Rectal smooth muscle tissue (tissue), 1 donor: Measurements from ENCODE around the gene PGGT1B.

ENCODE experiments used
- H3K27ac ChIP-seq: one replicate; pipeline ENCODE4 v1.7.0; 2013; ENCODE audit warnings: low read depth, low read length, inconsistent platforms
- H3K27me3 ChIP-seq: one replicate; pipeline ENCODE4 v1.7.0; 2013; ENCODE audit warnings: low read length; ENCODE audit not compliant: control insufficient read depth, insufficient read depth
- H3K36me3 ChIP-seq: one replicate; pipeline ENCODE4 v1.7.0; 2013; ENCODE audit warnings: low read length; ENCODE audit not compliant: control insufficient read depth, insufficient read depth
- H3K4me1 ChIP-seq: one replicate; pipeline ENCODE4 v1.7.0; 2013; ENCODE audit warnings: low read length; ENCODE audit not compliant: control insufficient read depth, insufficient read depth
- H3K4me3 ChIP-seq: one replicate; pipeline ENCODE4 v1.7.0; 2013; ENCODE audit warnings: low read length
- H3K9ac ChIP-seq: one replicate; pipeline ENCODE4 v1.7.0; 2013; ENCODE audit warnings: low read length

PGGT1B gene

GRCh38 chr5:115192098-115192497 is 70.6 kb downstream of the PGGT1B start:
- Histone ChIP-seq H3K9ac (no peak overlapping the region), H3K36me3 (no peaks in the 10 kb centered on the region), H3K27me3 (no peaks in the 10 kb centered on the region), H3K27ac (no peak overlapping the region), H3K4me3 (no peak overlapping the region), H3K4me1 (no peaks in the 10 kb centered on the region)

GRCh38 chr5:115191474-115192031 is 71.1 kb downstream of the PGGT1B start:
- no peaks in the 10 kb centered on the region for H3K27me3 ChIP-seq
- no peaks in the 10 kb centered on the region for H3K36me3 ChIP-seq
- H3K27ac ChIP-seq = no peak overlapping the region
- H3K4me3 ChIP-seq = no peak overlapping the region
- no peaks in the 10 kb centered on the region for H3K4me1 ChIP-seq
- no peak overlapping the region for H3K9ac ChIP-seq

DNA sequence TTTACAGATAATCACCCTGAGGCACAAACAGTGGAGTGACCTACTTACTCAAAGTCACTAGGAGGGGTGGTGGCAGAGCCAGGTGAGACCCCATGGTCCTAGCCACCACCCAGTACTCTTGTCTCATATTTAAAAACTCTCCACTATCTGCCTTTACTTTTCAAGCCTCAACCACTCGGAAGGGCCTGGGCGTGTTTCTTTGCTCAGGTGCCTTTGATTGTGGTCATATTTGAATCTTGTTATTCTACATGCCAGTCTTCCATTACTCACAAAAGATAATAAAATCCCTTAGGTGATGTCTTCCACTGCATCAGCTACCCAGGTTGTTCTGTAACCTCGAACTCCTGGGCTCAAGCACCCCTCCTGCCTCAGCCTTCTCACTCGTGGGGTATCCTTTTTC is 72.3 kb downstream of the PGGT1B start:
- H3K36me3 ChIP-seq = no peaks in the 10 kb centered on the region
- no peaks in the 10 kb centered on the region for H3K4me1 ChIP-seq
- H3K4me3 ChIP-seq = no peak overlapping the region
- H3K27me3 ChIP-seq = no peaks in the 10 kb centered on the region
- no peak overlapping the region for H3K9ac ChIP-seq
- no peak overlapping the region for H3K27ac ChIP-seq

- no peaks in the 10 kb centered on the region for H3K27me3 ChIP-seq
- H3K4me3 ChIP-seq = no peak overlapping the region
- no peak overlapping the region for H3K27ac ChIP-seq
- no peaks in the 10 kb centered on the region for H3K36me3 ChIP-seq
- H3K9ac ChIP-seq = no peak overlapping the region
- H3K4me1 ChIP-seq = no peaks in the 10 kb centered on the region
Observed at GRCh38 chr5:115189866-115190265, 72.8 kb downstream of the PGGT1B start.

DNA sequence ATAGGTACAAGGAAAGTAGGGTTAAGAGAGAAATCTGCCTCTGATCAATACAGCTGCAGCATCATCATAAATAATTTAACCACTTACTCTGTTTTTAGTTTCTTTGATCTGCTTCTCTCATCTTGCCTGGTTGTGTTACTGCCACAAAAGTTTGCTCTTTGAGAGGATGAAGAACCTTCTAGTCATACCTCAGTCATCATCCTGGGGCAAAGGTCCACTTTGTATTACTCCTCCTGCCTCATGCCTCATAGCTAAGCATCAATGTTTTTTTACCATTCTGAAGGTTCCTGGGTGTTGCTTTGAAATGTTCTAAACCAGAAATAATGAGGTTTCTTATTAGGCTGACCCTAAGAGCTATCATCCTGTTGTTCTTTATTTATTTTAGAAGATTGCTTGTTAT is 75.9 kb downstream of the PGGT1B start:
- Histone ChIP-seq H3K4me3 (no peak overlapping the region), H3K27ac (no peak overlapping the region), H3K4me1 (no peaks in the 10 kb centered on the region), H3K27me3 (peaks cover under 1% of the 10 kb centered on the region), H3K9ac (no peak overlapping the region), H3K36me3 (no peaks in the 10 kb centered on the region)

DNA sequence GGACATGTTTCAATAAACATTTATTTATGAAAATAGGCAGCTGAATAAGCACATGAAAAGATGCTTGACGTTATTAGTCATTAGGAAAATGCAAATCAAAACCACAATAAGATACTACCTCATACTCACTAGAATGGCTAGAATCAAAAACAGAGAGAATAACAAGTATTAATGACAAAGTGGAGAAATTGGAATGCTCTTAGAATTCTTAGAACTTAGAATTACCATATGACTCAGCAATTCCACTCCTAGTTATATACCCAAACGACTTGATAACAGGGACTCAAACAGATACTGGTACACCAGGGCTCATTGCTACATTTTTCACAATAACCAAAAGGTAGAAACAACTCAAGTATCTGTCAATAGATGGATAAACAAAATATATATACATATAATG is 77.9 kb downstream of the PGGT1B start:
- Histone ChIP-seq H3K36me3 (no peaks in the 10 kb centered on the region), H3K27ac (no peak overlapping the region), H3K27me3 (peaks cover 12% of the 10 kb centered on the region)

DNA sequence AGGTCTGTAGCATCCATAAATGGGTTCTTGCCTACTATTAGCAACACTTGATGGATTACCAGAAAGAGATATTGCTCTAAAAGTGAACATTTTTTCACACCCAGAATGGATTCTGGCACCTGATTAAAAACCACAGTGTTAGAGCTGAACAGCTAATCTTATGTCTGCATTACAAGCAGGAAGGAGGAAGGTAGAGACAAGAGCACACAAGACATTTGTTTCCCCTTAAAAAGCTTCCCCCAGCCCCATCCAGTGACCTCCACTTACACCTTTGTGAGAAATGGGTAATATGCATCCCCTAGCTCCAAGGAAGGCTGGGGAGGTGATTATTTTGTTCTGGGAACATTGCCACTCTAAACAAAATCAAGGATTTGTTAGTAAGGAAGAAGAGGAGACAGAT is 80.9 kb downstream of the PGGT1B start:
- Histone ChIP-seq H3K9ac (no peak overlapping the region), H3K36me3 (no peaks in the 10 kb centered on the region), H3K4me1 (no peaks in the 10 kb centered on the region), H3K27me3 (peaks cover 19% of the 10 kb centered on the region), H3K27ac (no peak overlapping the region), H3K4me3 (no peak overlapping the region)

More for the DNA sequence above, 77.9 kb downstream of the PGGT1B start:
- Histone ChIP-seq H3K4me1 (no peaks in the 10 kb centered on the region), H3K4me3 (no peak overlapping the region), H3K9ac (no peak overlapping the region)

GRCh38 chr5:115180165-115180709 is 82.4 kb downstream of the PGGT1B start:
- no peaks in the 10 kb centered on the region for H3K4me1 ChIP-seq
- H3K27me3 ChIP-seq = peaks cover 19% of the 10 kb centered on the region
- no peaks in the 10 kb centered on the region for H3K36me3 ChIP-seq
- no peak overlapping the region for H3K27ac ChIP-seq
- H3K9ac ChIP-seq = no peak overlapping the region
- H3K4me3 ChIP-seq = peak overlapping the region; percentile 73

- H3K27me3 ChIP-seq = peaks cover 19% of the 10 kb centered on the region
- no peak overlapping the region for H3K9ac ChIP-seq
- peak overlapping the region; percentile 73 for H3K4me3 ChIP-seq
- no peaks in the 10 kb centered on the region for H3K4me1 ChIP-seq
- H3K27ac ChIP-seq = no peak overlapping the region
- H3K36me3 ChIP-seq = no peaks in the 10 kb centered on the region
Observed at GRCh38 chr5:115179394-115180164, 83.1 kb downstream of the PGGT1B start.

DNA sequence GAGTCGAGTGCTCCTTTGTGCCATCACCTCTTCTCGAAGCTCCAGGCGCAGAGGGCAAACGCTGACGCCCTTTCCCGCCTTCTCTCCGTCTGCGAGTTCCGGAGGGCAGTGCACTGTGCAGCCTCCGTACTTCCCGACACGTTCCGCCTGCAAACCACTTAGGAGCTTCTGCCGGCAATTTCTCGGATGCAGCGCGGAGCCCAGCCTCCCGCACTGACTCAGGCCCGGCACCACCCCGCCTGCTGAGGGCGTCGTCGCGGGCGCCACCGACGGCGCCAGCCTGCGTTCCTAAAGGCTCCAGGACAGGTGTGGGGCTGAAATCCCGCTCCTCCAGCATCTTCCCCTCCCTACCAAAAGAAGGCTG is 83.7 kb downstream of the PGGT1B start:
- Histone ChIP-seq H3K9ac (no peak overlapping the region), H3K4me1 (no peaks in the 10 kb centered on the region), H3K36me3 (no peaks in the 10 kb centered on the region), H3K27ac (no peak overlapping the region), H3K4me3 (peak overlapping the region; percentile 73), H3K27me3 (peaks cover 19% of the 10 kb centered on the region)

- peak overlapping the region; percentile 69 for H3K9ac ChIP-seq
- H3K4me1 ChIP-seq = no peaks in the 10 kb centered on the region
- H3K36me3 ChIP-seq = no peaks in the 10 kb centered on the region
- no peak overlapping the region for H3K27ac ChIP-seq
- peak overlapping the region; percentile 86 for H3K4me3 ChIP-seq
- H3K27me3 ChIP-seq = no peaks in the 10 kb centered on the region
Observed at GRCh38 chr5:115170929-115171510, 91.7 kb downstream of the PGGT1B start.

DNA sequence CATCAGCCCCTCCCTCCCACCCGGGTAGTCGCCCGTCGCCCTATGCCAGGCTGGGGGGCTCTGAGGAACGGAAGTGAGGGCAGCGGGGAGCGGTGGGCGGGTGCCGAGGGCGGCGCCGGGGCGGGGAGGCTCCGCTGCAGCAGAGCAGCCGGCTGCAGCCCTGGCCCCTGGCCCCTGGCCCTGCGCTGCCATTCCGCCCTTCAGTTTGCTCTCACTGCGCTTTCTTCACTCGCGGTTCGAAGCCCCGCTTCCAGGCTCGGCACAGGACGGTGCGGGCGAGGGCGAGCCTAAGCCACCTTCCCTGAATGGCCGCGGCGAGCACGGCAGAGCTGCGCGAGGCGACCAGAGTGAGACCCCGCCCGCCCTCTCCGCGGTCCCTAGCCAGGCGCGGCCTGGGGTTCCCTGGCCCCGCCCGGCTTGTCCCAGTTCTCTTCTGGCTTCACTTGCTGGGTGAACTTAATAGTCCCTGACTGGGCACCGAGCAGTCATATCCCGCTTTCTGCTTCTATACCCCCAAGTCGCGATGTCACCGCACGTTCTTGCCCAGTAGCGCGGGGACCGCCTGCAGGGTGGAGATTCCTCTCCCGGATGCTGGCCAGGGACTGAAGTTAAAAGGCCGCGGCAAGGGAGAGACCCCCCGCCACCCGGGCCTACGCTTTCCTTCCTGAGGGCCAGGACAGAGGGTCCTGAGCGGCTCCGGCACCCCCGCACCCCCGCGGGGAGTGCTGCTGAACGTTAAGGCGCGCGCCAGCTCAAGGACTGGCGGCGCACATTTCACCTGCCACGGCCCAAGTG is 92.3 kb downstream of the PGGT1B start:
- H3K27me3 ChIP-seq = no peaks in the 10 kb centered on the region
- H3K27ac ChIP-seq = no peak overlapping the region

More for the DNA sequence above, 92.3 kb downstream of the PGGT1B start:
- Histone ChIP-seq H3K9ac (peak overlapping the region; percentile 69), H3K4me3 (peak overlapping the region; percentile 86), H3K36me3 (no peaks in the 10 kb centered on the region), H3K4me1 (no peaks in the 10 kb centered on the region)
